ENCODE results near the gene GPR183. TPM values are rescaled to one million over a fixed set of nuclear protein-coding genes. Genes with fewer than 3 reads are reported as not detected.

The GPR183 gene
- total RNA-seq, 4 donors from 2014 or later = 3.0 to 14.6 (median 6.5) TPM

DNA sequence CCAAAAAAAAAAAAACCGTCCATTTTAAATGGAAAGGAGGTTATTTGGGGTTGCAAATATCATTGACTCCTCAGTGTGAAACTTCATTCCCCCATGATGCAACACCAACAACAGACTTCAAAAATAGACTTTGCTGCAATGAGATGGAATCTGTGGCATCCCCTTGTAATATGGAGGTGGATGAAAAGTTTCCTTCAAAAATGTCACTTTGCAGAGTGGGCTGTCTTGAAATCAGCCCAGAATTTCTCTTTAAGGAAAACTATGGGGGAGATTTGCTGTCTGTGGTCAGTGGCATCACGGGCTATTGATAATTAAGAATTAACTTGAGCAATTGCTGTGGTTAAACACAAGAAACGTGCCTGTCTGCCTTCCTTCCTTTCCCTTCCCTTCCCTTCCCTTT, 50.5 kb downstream of the GPR183 start:
- in situ Hi-C loops (cut with MboI; ENCODE audit: low pct_ligation_motif_present in 1 of 4, low pct_unique_long_range_greater_than_20kb in 1 of 4, low sequenced_read_pairs in 3 of 4) = no loop called here
- intact Hi-C loops (cut with DNase I; ENCODE audit: low total_unique reads) = no loop called here
- DNase-seq = no peak
- Histone ChIP-seq H3K4me1 (peaks cover 0 to 4% (median 0%) of the 10 kb centered on the region in 4 donors), H3K4me3 (peak overlapping the region in 1 of 4 donors; percentile 6), H3K9me3 (no peaks in the 10 kb centered on the region), H3K27me3 (no peaks in the 10 kb centered on the region), H3K27ac (no peak overlapping the region), H3K36me3 (peaks cover 0 to 6% (median 3%) of the 10 kb centered on the region in 4 donors)
- no peak for TF ChIP-seq EP300 (IDR thresholded peaks at IDR 0.05; ENCODE audit: low read depth)
- no peak for TF ChIP-seq CTCF (IDR thresholded peaks at IDR 0.05)
- no peak for TF ChIP-seq POLR2AphosphoS5 (IDR thresholded peaks at IDR 0.05)
- TF ChIP-seq POLR2A (IDR thresholded peaks at IDR 0.05) = no peak
- WGBS, 2 donors (ENCODE audit: low coverage in 1 of 2) = 58 to 73% methylated on average over 3 of the region's 3 CpGs

DNA sequence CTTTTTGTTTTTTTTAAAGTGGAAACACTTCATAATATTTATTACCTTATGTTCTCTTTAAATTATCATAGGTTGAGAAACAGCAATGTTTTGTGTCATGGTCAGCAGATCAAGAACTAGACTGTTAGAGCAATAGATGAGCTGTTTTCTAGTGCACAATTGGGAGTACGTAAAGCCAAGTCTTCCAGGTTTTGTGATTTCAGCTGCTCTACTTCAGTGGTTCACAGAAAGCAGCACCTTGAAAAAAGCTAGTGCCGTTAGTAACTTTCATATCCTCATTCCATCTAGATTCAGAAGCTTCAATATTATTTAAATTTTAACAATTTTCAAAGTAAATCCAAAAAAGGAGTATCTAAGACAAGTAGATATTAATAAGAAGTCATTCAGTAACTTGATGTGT, 50.9 kb downstream of the GPR183 start:
- Histone ChIP-seq H3K4me1 (peaks cover 0 to 4% (median 0%) of the 10 kb centered on the region in 4 donors), H3K27ac (no peak overlapping the region), H3K9me3 (no peaks in the 10 kb centered on the region), H3K36me3 (peaks cover 0 to 6% (median 3%) of the 10 kb centered on the region in 4 donors), H3K27me3 (no peaks in the 10 kb centered on the region), H3K4me3 (peak overlapping the region in 1 of 4 donors; percentile 6)
- in situ Hi-C loops (cut with MboI; ENCODE audit: low pct_ligation_motif_present in 1 of 4, low pct_unique_long_range_greater_than_20kb in 1 of 4, low sequenced_read_pairs in 3 of 4) (no loop called here), intact Hi-C loops (cut with DNase I; ENCODE audit: low total_unique reads) (no loop called here)
- no peak for DNase-seq
- WGBS, 2 donors (ENCODE audit: low coverage in 1 of 2) = 68 to 81% methylated on average over 2 of the region's 2 CpGs
- no peak for TF ChIP-seq POLR2A (IDR thresholded peaks at IDR 0.05)
- TF ChIP-seq CTCF (IDR thresholded peaks at IDR 0.05) = no peak
- no peak for TF ChIP-seq EP300 (IDR thresholded peaks at IDR 0.05; ENCODE audit: low read depth)
- no peak for TF ChIP-seq POLR2AphosphoS5 (IDR thresholded peaks at IDR 0.05)

- Histone ChIP-seq H3K36me3 (peaks cover 0 to 6% (median 3%) of the 10 kb centered on the region in 4 donors), H3K4me1 (peaks cover 0 to 4% (median 0%) of the 10 kb centered on the region in 4 donors), H3K4me3 (no peak overlapping the region), H3K27ac (no peak overlapping the region), H3K27me3 (no peaks in the 10 kb centered on the region), H3K9me3 (no peaks in the 10 kb centered on the region)
- in situ Hi-C loops (cut with MboI; ENCODE audit: low pct_ligation_motif_present in 1 of 4, low pct_unique_long_range_greater_than_20kb in 1 of 4, low sequenced_read_pairs in 3 of 4) = no loop called here
- WGBS, 2 donors (ENCODE audit: low coverage in 1 of 2) = 75 to 80% methylated on average over 2 to 10 of the region's 10 CpGs
- intact Hi-C loops (cut with DNase I; ENCODE audit: low total_unique reads) = no loop called here
- no peak for DNase-seq
- no peak for TF ChIP-seq EP300 (IDR thresholded peaks at IDR 0.05; ENCODE audit: low read depth)
- TF ChIP-seq POLR2AphosphoS5 (IDR thresholded peaks at IDR 0.05) = no peak
- no peak for TF ChIP-seq CTCF (IDR thresholded peaks at IDR 0.05)
- no peak for TF ChIP-seq POLR2A (IDR thresholded peaks at IDR 0.05)
These were observed 51.9 kb downstream of the GPR183 start for GRCh38 chr13:99255271-99255670.

DNA sequence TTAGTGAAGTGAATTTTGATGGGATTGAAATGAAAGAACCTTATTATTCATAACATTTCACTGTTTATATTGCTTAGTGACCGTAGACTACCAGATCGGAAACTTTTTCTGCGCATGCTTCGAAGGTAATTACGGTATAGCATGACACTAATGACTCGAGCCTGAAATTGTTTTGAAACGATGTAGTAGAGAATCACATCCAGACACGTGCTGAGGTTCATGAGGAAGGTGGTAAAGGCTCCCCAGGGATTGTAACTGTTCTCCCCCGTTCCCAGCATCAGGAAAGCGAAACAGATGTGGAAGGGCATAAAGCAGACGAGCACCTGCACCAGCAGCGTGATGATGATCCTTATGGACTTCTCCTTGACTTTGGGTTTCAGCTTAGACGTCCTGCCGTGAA, 52.4 kb downstream of the GPR183 start:
- 90 to 94% methylated on average over 12 to 14 of the region's 14 CpGs for WGBS, 2 donors (ENCODE audit: low coverage in 1 of 2)
- Histone ChIP-seq H3K27ac (no peak overlapping the region), H3K4me1 (peaks cover 0 to 4% (median 0%) of the 10 kb centered on the region in 4 donors), H3K9me3 (no peaks in the 10 kb centered on the region), H3K27me3 (no peaks in the 10 kb centered on the region), H3K4me3 (no peak overlapping the region), H3K36me3 (peaks cover 0 to 6% (median 3%) of the 10 kb centered on the region in 4 donors)
- no peak for DNase-seq
- TF ChIP-seq CTCF (IDR thresholded peaks at IDR 0.05) (no peak), EP300 (IDR thresholded peaks at IDR 0.05; ENCODE audit: low read depth) (no peak), POLR2AphosphoS5 (IDR thresholded peaks at IDR 0.05) (no peak), POLR2A (IDR thresholded peaks at IDR 0.05) (no peak)
- intact Hi-C loops (cut with DNase I; ENCODE audit: low total_unique reads) (no loop called here), in situ Hi-C loops (cut with MboI; ENCODE audit: low pct_ligation_motif_present in 1 of 4, low pct_unique_long_range_greater_than_20kb in 1 of 4, low sequenced_read_pairs in 3 of 4) (no loop called here)

All from transverse colon (tissue), 4 donors.